Bronchial epithelial cell (primary cell): ENCODE results near the gene HOXC9. TPM values are rescaled to one million over a fixed set of nuclear protein-coding genes. Genes with fewer than 3 reads are reported as not detected.

Experiments used
- DNase-seq: peaks from one replicate; pipeline ENCODE4 v3.0.0-alpha.2; 2010; ENCODE audit warnings: low read depth
- FAIRE-seq: peaks from 2 replicates; lab custom pipeline; 2011; peaks lifted over from hg19 to GRCh38; lab: Jason Lieb, UNC
- H3K27me3 ChIP-seq: 2 replicates; pipeline ENCODE4 v1.5.1; 2011; ENCODE audit warnings: low read length; ENCODE audit not compliant: control insufficient read depth, insufficient read depth
- H3K36me3 ChIP-seq: 2 replicates; pipeline ENCODE4 v1.5.1; 2011; ENCODE audit warnings: low read length; ENCODE audit not compliant: control insufficient read depth, insufficient read depth
- H3K4me3 ChIP-seq: 2 replicates; pipeline ENCODE4 v1.5.1; 2011; ENCODE audit warnings: mild to moderate bottlenecking, low read depth, low read length, control low read depth
- total RNA-seq: library from RNA; depleted of rRNA; stranded (reverse); fragments of >200 nt; gene quantifications from 2 replicates; pipeline ENCODE4 v1.2.1, GENCODE V29; 2014
- TF ChIP-seq, protein P1 (sequence below): IDR thresholded peaks from 2 replicates; pipeline ENCODE4 v1.5.1; 2011; ENCODE audit warnings: mild to moderate bottlenecking, moderate library complexity, low read length, control low read depth, inconsistent platforms; ENCODE audit not compliant: insufficient read depth, severe bottlenecking

The HOXC9 gene
- total RNA-seq, 1 donor from 2014 or later, result not detected

DNA sequence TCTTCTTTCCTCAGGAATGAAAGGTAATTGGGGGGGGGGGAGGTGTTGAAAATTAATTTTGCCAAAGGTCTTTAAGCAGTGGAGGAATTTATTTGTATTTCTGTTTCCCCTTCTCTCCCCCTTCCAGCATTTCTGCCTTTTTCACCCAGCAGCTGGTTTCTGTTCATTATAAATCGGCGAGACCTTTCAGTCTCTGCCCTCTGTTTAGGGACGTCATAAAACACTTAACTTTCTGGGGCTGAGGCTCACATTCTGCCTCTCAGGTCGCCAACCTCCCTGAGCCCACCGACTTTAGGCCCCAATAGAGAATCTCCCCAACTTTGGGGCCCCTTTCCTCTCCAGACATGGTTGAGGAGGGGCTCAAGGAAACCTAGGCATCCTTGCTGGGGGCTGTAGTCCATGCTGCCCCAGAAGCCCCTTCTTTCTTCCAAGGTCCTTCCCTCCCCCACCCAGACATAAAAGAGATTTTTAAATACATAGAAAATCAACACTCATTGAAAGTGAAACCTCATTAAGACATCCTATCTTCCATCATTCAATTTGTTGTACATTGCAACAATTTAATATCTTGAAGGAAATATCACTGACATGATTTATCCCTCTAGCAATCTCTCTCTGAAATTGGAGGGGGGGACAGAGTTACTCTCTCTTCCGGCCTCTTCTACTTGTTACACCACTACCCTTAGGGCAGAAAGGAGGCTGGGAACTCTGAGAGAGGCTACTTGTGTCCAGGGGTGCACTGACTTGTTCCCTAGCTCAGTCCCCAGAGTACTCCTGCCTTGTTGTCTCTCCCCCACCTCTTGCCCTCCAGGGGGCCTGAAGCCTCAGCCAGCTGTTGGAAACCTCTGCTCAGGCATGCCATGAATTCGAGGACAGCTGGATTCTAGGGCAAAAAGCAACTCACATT is 25.8 kb downstream of the HOXC9 start:
- no peak for DNase-seq
- H3K27me3 ChIP-seq, result peaks cover 75% of the 10 kb centered on the region
- no peak for FAIRE-seq
- H3K36me3 ChIP-seq, result no peaks in the 10 kb centered on the region
- TF ChIP-seq, protein P1, sequence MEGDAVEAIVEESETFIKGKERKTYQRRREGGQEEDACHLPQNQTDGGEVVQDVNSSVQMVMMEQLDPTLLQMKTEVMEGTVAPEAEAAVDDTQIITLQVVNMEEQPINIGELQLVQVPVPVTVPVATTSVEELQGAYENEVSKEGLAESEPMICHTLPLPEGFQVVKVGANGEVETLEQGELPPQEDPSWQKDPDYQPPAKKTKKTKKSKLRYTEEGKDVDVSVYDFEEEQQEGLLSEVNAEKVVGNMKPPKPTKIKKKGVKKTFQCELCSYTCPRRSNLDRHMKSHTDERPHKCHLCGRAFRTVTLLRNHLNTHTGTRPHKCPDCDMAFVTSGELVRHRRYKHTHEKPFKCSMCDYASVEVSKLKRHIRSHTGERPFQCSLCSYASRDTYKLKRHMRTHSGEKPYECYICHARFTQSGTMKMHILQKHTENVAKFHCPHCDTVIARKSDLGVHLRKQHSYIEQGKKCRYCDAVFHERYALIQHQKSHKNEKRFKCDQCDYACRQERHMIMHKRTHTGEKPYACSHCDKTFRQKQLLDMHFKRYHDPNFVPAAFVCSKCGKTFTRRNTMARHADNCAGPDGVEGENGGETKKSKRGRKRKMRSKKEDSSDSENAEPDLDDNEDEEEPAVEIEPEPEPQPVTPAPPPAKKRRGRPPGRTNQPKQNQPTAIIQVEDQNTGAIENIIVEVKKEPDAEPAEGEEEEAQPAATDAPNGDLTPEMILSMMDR, result no peak
- no peak overlapping the region for H3K4me3 ChIP-seq

DNA sequence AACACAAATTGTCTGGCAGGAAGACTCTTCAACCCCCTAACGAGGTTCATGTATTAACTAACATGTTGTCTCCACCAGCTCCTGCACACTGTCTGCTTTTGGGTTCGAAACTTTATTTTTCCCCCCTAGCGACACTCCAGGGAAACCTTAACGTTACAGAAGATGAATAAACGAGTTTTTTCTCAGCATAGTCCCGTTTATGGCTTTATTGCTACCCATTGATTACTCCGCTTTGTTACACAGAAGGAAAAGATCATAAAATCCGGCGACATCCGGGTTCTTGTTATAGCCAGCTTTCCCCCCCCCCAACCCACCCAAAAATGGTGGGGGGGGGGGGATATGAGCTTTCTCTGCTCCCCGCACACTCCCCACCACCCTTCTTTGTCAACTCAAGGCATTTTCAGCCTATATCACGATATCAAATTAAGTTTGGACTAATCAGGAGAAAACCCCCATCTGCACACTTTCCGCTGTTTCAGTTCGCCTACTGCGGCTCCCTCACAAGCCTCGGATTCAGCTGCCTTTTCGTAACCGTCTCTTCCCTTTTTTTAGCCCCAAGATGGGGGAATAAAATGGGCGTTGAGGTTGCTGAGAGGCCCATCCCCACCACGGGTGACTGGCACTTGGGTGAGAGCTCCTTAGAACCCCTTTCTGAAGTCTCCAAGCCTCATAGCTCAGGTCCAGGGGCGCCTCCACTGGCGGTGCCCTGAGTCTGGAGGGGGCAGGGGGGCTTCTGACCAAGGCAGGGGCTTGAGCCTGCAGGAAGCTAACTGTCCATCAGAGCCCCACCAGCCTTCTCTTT is 26.9 kb downstream of the HOXC9 start:
- Histone ChIP-seq H3K36me3 (no peaks in the 10 kb centered on the region), H3K27me3 (peaks cover 77% of the 10 kb centered on the region), H3K4me3 (no peak overlapping the region)
- TF ChIP-seq, protein P1, result no peak
- no peak for FAIRE-seq
- no peak for DNase-seq

DNA sequence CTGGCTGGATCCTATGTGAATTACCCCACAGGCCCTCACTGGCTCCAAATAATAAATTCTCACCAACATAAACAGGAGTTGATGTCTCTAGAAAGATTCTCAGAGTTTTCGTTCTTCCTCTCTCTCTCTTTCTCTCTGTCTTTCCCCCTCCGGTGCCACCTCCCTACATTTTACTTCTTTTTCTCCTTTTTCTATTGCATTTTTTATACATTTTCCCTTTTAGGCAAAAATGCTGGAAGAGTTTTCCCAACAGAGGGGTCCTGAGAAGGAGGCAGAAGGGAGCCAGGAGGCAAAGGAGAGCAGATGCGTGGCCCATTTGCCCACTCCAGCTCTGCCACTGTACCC is 27.5 kb downstream of the HOXC9 start:
- FAIRE-seq (no peak), DNase-seq (no peak)
- Histone ChIP-seq H3K36me3 (no peaks in the 10 kb centered on the region), H3K4me3 (no peak overlapping the region), H3K27me3 (peaks cover 79% of the 10 kb centered on the region)
- TF ChIP-seq, protein P1, result no peak

DNA sequence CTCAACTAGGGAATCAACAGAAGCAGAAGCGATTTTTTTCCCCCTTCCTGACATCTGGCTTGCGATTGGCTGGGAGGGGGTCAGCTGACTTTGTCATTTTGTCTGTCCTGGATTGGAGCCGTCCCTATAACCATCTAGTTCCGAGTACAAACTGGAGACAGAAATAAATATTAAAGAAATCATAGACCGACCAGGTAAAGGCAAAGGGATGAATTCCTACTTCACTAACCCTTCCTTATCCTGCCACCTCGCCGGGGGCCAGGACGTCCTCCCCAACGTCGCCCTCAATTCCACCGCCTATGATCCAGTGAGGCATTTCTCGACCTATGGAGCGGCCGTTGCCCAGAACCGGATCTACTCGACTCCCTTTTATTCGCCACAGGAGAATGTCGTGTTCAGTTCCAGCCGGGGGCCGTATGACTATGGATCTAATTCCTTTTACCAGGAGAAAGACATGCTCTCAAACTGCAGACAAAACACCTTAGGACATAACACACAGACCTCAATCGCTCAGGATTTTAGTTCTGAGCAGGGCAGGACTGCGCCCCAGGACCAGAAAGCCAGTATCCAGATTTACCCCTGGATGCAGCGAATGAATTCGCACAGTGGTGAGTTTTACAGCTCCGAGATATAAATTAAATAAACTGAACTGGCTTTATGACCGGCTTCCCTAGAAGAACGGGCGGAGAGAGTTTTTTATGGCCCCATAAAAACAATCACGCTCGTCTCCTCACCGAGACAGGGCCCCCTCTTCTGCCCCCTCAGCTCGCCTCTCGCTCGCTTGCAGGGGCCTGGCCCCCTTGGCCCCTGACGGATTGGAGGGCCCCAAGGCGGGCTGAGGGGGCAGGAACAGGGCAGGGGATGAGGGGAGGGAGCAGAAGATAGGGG is 28.6 kb downstream of the HOXC9 start, which contains the start of gene HOXC6:
HOXC6 (plus strand) TSS at position 127 of the 888 bp plus-strand sequence; CDS start at position 209, 82 bp downstream.
- peaks cover 80% of the 10 kb centered on the region for H3K27me3 ChIP-seq
- FAIRE-seq, result no peak

More for the DNA sequence above, 28.6 kb downstream of the HOXC9 start, which contains the start of gene HOXC6:
- Histone ChIP-seq H3K36me3 (no peaks in the 10 kb centered on the region), H3K4me3 (no peak within 1 kb of the TSS)
- DNase-seq, result no peak
- TF ChIP-seq, protein P1, result no peak
